HEK293 (cell line): ENCODE measurements around the gene GCC1.

Experiments used
- CTCF ChIA-PET: fragments of 350-600 bp; formaldehyde crosslinking; extraction: SDS; loops from one replicate; lab custom pipeline; 2021; ENCODE audit warnings: antibody characterized with exemption; lab: Yijun Ruan, JAX
- POLR2A ChIA-PET: fragments of 300-600 bp; formaldehyde crosslinking; extraction: SDS; loops from one replicate; lab custom pipeline; 2020; ENCODE audit warnings: antibody characterized with exemption, inconsistent platforms; lab: Yijun Ruan, JAX
- H3K27ac ChIP-seq: fragments of 200-500 bp; sonication (Bioruptor generic); 2 replicates; pipeline ENCODE4 v1.5.1; 2014; ENCODE audit warnings: low read depth, low read length, control low read depth, inconsistent platforms; ENCODE audit errors: extremely low read depth
- H3K36me3 ChIP-seq, 2 experiments: fragments of 200-500 bp in 1 of 2; sonication (Bioruptor generic) in 1 of 2; 1 replicate in 1 of 2; 2 replicates in 1 of 2; pipeline ENCODE4 v1.5.1; 2014 to 2017; ENCODE audit warnings: inconsistent platforms in 2 of 2, low read length in 2 of 2; ENCODE audit not compliant: control insufficient read depth in 2 of 2, insufficient read depth in 1 of 2
- H3K4me1 ChIP-seq: fragments of 200-500 bp; sonication (Bioruptor generic); 2 replicates; pipeline ENCODE4 v1.5.1; 2014; ENCODE audit warnings: mild to moderate bottlenecking, low read length, inconsistent platforms; ENCODE audit not compliant: control insufficient read depth, insufficient read depth
- H3K4me3 ChIP-seq: 2 replicates; pipeline ENCODE4 v1.5.1; 2011; ENCODE audit warnings: low read depth, mild to moderate bottlenecking, control low read depth, low read length, moderate library complexity
- H3K9me3 ChIP-seq: fragments of 200-500 bp; sonication (Bioruptor generic); 2 replicates; pipeline ENCODE4 v1.5.1; 2014; ENCODE audit warnings: low read depth, low read length, inconsistent platforms; ENCODE audit not compliant: control insufficient read depth, insufficient read depth
- WT1 ChIP-seq: fragments of 450-650 bp; formaldehyde crosslinking; IDR thresholded peaks from 2 replicates; pipeline ENCODE4 v1.5.1; 2016; ENCODE audit warnings: missing biosample characterization, missing genetic modification characterization
- ZBTB11 ChIP-seq: fragments of 450-650 bp; formaldehyde crosslinking; conservative IDR thresholded peaks from 2 replicates; pipeline ENCODE4 v1.5.1; 2016; ENCODE audit warnings: low read depth, missing biosample characterization, missing genetic modification characterization
- ZBTB17 ChIP-seq: fragments of 450-650 bp; formaldehyde crosslinking; IDR thresholded peaks from 2 replicates; pipeline ENCODE4 v1.5.1; 2016; ENCODE audit warnings: missing biosample characterization, missing genetic modification characterization
- ZNF530 ChIP-seq: fragments of 450-650 bp; formaldehyde crosslinking; IDR thresholded peaks from 2 replicates; pipeline ENCODE4 v1.5.1; 2016; ENCODE audit warnings: low read depth, missing biosample characterization, missing genetic modification characterization
- ZSCAN18 ChIP-seq: fragments of 450-650 bp; formaldehyde crosslinking; IDR thresholded peaks from 2 replicates; pipeline ENCODE4 v1.5.1; 2016; ENCODE audit warnings: missing biosample characterization, missing genetic modification characterization

GCC1 gene

GRCh38 chr7:127532151-127532550 is 53.2 kb downstream of the GCC1 start:
- no peaks in the 10 kb centered on the region for H3K36me3 ChIP-seq
- ChIA-PET CTCF (interaction anchor here (0.6 kb wide), 1 partner anchor 15 kb away, joined by 3 read pairs; no protein-coding TSS in a partner anchor), POLR2A (no interaction called here)
- H3K4me1 ChIP-seq = no peaks in the 10 kb centered on the region
- H3K27ac ChIP-seq = no peak overlapping the region
- no peaks in the 10 kb centered on the region for H3K9me3 ChIP-seq
- H3K4me3 ChIP-seq = no peak overlapping the region
- no peak for TF ChIP-seq ZNF530
- no peak for TF ChIP-seq ZSCAN18 (tag by site-specific recombination)
- TF ChIP-seq ZBTB17 (tag by site-specific recombination) = no peak
- TF ChIP-seq ZBTB11 (tag by site-specific recombination) = no peak
- TF ChIP-seq WT1 (tag by site-specific recombination) = no peak
